ENCODE data around the gene ALAS1.

The ALAS1 gene

GRCh38 chr3:52256159-52256558 lies 58.2 kb downstream of the ALAS1 start:
- DNase-seq: no peak

GRCh38 chr3:52256622-52257021 lies 58.7 kb downstream of the ALAS1 start:
- no peak for DNase-seq

GRCh38 chr3:52257911-52258310 lies 60.0 kb downstream of the ALAS1 start:
- DNase-seq: no peak

GRCh38 chr3:52259035-52259434 lies 61.1 kb downstream of the ALAS1 start:
- DNase-seq: no peak

GRCh38 chr3:52259448-52259847 lies 61.5 kb downstream of the ALAS1 start:
- DNase-seq: no peak

- DNase-seq: no peak
Measured at GRCh38 chr3:52262447-52262846, 64.5 kb downstream of the ALAS1 start.

Data from retina (tissue), 1 donor.